GM18517 (cell line): Measurements from ENCODE around the gene RALGAPA2.
A peak's percentile ranks its signal among the peaks of the same experiment; 100 is the strongest.

Source experiments
- ATAC-seq: cut with Tn5 transposase; IDR thresholded peaks from one replicate; pipeline ENCODE4 v1.9.1; 2021; ENCODE audit warnings: mild to moderate bottlenecking, moderate library complexity; ENCODE audit not compliant: unreplicated experiment

RALGAPA2 gene

GRCh38 chr20:20685635-20686034 lies 26.8 kb downstream of the RALGAPA2 start:
- ATAC-seq: no peak

- ATAC-seq: no peak
These were observed 28.7 kb downstream of the RALGAPA2 start for GRCh38 chr20:20683481-20684321.

- no peak for ATAC-seq
These were observed 29.4 kb downstream of the RALGAPA2 start for GRCh38 chr20:20683020-20683419.

GRCh38 chr20:20680991-20681508 lies 31.4 kb downstream of the RALGAPA2 start:
- no peak for ATAC-seq

GRCh38 chr20:20679316-20679715 lies 33.1 kb downstream of the RALGAPA2 start:
- no peak for ATAC-seq

GRCh38 chr20:20677186-20677585 lies 35.3 kb downstream of the RALGAPA2 start:
- no peak for ATAC-seq

GRCh38 chr20:20668639-20669038 lies 43.8 kb downstream of the RALGAPA2 start:
- ATAC-seq: peak; percentile 100

GRCh38 chr20:20666359-20666758 lies 46.1 kb downstream of the RALGAPA2 start:
- ATAC-seq: no peak

- ATAC-seq: no peak
These were observed 46.7 kb downstream of the RALGAPA2 start for GRCh38 chr20:20665606-20666332.

GRCh38 chr20:20664795-20665589 lies 47.5 kb downstream of the RALGAPA2 start:
- no peak for ATAC-seq

GRCh38 chr20:20663841-20664240 lies 48.6 kb downstream of the RALGAPA2 start:
- no peak for ATAC-seq

GRCh38 chr20:20658871-20659431 lies 53.5 kb downstream of the RALGAPA2 start:
- ATAC-seq: no peak

GRCh38 chr20:20658123-20658522 lies 54.3 kb downstream of the RALGAPA2 start:
- ATAC-seq: no peak

- ATAC-seq: no peak
These were observed 55.4 kb downstream of the RALGAPA2 start for GRCh38 chr20:20657092-20657491.

GRCh38 chr20:20655883-20656282 lies 56.6 kb downstream of the RALGAPA2 start:
- ATAC-seq: no peak

GRCh38 chr20:20649945-20650344 lies 62.5 kb downstream of the RALGAPA2 start:
- no peak for ATAC-seq

- no peak for ATAC-seq
These were observed 68.5 kb downstream of the RALGAPA2 start for GRCh38 chr20:20643927-20644326.

GRCh38 chr20:20641783-20642182 lies 70.7 kb downstream of the RALGAPA2 start:
- ATAC-seq: no peak

GRCh38 chr20:20638878-20639277 lies 73.6 kb downstream of the RALGAPA2 start:
- no peak for ATAC-seq

GRCh38 chr20:20637998-20638725 lies 74.3 kb downstream of the RALGAPA2 start:
- no peak for ATAC-seq
